HG03469 (cell line): ENCODE data around the gene NTRK2.

Experiments used
- ATAC-seq: cut with Tn5 transposase; IDR thresholded peaks from one replicate; pipeline ENCODE4 v1.9.1; 2021; ENCODE audit warnings: mild to moderate bottlenecking, moderate library complexity, moderate number of reproducible peaks; ENCODE audit not compliant: unreplicated experiment

NTRK2 gene

DNA sequence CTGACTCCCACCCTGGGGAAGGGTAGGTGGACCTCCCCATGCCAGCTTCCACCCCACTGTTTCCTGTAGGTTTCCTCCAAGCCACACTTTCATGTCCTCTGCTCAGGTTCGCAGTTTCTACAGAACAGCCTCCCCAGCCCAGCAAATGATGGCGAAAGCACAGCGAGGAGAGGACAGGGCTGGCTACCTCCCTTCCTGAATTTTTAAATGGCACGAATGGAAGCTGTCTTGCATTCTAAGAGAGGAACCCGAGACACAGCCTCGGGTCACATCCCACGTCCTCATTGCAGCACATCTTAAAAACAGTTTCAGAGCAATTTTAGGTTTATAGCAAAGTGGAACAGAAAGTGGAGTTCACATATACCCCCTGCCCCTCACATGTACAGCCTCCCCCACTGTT lies 330.3 kb downstream of the NTRK2 start:
- ATAC-seq: no peak

DNA sequence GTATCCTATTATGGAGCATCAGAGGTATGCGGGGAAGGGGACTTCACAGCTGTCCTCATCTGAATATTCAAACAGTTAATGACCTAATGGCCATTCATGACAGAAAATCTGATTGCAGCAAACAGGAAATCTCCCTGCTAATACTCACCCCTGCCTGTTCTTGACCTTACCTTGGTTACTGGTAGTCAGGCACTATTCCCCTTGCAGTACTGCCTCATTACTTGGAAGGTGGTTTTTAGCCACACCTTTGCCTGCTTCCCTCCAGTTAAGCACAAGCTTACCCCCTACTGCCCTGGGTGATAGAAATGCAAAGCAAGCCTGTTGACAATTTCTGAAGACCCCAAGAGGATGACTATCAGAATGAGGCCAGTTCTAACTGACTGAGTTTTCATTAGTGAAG lies 332.4 kb downstream of the NTRK2 start:
- no peak for ATAC-seq

DNA sequence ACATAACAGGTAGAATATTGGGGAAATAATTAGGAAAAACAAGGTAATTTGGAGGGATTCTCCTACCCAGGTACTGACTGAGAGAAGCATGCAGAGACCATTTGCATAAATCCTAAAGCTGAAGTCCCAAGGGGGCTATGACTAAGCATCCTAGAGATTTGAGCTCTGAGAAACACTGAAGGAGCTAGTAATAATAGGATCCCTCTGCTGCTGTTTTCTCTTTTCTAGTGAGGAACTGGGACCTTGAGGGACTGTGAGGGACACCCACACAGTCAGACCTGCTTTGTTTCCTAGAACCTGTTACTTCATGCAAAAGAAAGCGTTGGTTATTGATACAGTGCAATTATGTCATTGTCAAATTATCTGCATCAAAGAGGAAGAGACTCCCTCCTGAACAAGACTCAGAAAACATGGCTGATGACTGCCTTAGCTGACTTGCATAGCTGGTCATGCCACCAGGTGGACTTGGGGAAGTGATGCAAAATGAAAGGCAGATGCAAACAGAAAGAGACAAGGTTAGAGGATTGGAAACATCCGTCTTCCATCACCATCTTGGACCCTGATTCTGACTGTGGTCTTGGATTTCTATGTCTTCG lies 335.4 kb downstream of the NTRK2 start:
- ATAC-seq: no peak

DNA sequence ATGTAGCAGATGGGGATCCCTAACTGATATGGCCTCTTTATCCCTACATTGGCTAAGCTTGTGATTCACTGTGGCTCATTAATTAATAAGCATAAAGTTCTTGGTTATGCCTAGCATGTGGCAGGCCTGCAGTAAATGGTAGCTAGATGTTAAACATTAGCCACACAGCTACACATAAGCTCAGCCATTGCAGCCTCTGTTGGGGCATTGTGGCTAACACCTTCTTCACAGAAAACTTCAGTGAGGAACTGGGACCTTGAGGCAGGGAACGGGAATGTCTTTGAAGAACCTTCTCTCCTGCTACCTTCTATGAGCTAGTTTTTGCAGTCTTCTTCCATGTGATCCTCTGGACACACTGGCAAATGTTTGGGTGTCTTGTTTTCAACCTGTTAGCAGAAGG lies 338.2 kb downstream of the NTRK2 start:
- ATAC-seq: no peak

DNA sequence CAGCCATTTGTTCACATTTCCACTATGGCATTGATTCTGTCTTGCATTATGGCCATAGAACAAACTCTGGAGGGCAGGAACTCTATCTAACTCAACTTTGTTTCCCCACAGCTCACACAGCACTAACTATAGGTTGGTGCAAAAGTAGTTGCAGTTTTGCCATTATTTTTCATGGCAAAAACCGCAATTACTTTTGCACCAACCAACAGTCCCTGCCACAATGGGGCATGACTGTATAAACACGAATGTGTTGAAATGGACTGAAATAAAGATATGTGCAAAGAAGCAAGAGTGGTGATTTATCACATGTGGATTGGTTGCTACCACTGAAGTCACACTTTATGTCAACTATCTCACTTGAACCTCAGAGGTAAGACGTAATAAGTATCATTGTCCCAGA lies 338.7 kb downstream of the NTRK2 start:
- no peak for ATAC-seq

DNA sequence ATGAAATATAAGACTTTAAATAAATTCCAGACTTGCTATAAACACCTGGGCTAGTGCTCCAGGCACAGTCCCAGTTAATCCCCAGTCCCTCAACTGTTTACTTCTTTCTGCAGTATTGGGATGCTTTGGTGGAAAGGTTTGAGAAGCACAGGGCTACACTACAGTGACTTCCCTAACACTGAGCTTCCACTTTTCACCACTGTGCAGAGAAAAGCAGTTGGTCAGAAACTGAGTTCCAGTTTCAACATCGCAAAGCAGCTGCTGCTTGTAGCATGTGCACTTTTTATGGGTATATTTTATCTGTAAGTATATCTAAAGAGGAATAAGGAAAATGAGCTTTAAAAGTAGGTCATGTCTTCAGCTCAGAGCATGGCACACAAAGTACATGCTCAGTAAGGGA lies 339.7 kb downstream of the NTRK2 start:
- peak; percentile 85 for ATAC-seq

DNA sequence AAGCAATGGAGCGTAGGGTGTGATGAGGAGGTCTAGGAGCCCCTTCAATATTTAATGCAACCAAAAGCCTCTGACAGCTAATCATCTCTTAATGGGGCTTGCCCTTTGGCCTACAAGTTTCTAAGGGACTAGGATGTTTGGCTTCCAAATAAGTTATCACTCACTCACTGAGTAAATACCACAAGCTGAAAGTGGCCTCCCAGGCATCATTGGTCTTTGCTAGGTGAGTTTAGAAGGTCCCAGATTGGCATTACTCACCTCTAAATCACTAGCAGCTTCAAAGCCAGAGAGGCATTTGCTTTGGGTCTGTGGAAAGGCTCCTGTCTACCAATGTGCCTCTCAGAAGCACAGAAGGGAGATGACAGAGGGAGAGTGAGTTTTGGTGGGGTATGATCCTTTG lies 344.2 kb downstream of the NTRK2 start:
- ATAC-seq: no peak

DNA sequence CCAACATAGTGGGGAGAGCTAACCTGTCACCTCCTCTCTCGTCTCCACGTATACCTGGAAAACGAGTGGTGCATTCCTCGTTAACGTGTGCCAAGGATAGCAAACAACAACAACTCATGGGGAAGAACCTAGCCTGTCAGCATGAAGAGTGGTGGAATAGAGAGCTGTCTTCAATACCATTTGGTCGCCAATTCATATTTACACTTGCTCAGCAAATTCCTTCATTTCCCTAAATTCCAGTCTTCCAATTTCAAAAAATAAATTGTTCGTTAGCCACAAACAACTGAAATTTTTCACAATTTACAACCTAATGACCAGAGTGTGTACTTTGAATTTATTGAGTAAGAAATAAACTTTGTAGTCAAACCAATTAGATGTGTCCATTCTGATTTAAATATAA lies 344.8 kb downstream of the NTRK2 start:
- no peak for ATAC-seq

DNA sequence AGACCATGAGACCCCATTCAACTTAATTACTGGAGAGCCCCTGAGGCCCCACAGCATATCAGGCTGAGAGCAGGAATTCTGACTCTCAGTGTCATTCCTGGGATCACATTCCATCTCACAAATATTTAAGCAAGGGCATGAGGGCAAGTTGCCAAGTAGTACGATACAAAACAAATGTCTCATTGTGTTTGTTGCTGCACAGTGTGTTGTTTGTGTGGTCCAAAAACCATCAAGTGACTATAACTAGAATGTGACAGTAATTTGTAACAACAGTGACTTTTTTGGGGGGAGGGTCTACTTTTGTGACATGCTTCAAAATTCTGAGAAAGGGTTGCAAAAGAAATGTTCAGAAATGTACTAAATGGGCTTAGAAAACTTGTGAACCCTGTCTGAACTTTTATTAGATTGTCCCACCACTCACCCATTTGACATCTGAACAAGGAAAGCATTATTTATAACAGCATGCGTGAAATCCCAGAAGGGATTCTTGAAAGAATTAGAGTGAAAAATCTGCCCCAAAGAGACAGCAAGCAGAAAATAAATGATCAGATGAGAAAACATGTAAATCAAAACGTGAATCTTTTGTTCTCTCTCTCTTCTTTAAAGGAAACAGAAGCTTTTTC lies 347.0 kb downstream of the NTRK2 start:
- ATAC-seq: no peak

DNA sequence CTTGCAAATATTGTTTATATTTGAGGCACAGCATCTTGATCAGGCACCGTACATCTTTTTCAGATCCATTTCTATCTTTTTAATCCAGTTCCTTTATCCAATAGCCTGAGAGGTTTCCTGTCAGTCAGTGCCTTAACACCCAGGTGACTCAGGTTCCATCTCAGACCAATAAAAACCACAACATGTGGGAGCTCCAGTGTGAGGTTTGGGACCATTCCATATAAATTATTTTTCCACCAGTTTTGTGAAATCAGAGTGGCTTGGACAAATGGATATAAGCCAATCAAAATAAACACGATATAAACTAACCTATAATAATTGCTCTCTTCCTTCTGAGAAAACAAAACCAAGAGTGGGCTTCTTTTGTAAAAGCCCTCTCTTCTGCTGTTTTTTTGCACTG lies 351.3 kb downstream of the NTRK2 start:
- ATAC-seq: no peak

DNA sequence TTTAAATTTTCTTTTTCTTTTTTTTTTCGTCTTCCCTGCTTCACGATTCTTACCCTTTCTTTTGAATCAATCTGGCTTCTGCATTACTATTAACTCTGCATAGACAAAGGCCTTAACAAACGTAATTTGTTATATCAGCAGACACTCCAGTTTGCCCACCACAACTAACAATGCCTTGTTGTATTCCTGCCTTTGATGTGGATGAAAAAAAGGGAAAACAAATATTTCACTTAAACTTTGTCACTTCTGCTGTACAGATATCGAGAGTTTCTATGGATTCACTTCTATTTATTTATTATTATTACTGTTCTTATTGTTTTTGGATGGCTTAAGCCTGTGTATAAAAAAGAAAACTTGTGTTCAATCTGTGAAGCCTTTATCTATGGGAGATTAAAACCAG lies 352.2 kb downstream of the NTRK2 start:
- ATAC-seq: no peak

DNA sequence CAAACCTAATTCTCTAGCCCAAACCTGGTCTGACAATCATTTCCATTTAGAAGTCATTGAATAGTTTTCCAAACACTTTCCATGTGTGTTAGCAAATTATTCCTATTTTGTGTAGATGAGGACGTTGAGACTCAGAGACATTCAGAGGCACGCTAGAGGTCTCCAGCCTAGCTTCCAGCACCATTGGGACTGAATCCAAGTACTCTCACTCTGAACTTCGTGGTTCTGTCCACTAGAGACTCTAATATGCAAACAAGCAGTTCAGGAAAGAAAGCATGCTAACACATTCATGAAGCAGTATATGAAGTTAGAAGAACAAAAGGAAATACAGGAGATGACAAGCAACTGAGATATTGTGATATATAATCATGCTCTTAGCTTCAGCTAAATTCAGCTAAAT lies 354.8 kb downstream of the NTRK2 start:
- ATAC-seq: no peak

DNA sequence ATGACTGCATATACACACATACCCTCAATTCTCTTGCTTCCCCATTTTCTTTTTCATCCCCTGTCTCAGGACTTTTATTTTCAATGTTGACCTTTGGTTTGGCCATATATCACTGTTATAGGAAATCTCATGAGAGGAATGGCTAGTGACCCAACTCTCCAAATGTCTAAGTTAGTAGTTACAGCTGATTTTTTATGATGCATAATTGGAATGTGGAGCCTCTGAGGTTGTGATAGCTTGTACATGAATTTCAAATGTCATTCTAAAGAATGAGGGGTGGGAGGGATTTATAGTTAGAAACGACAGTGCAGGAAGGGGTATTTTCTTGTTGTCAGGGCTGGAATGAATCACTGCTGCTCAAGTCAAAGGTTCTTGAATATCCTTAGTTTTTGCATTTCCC lies 356.1 kb downstream of the NTRK2 start:
- no peak for ATAC-seq

DNA sequence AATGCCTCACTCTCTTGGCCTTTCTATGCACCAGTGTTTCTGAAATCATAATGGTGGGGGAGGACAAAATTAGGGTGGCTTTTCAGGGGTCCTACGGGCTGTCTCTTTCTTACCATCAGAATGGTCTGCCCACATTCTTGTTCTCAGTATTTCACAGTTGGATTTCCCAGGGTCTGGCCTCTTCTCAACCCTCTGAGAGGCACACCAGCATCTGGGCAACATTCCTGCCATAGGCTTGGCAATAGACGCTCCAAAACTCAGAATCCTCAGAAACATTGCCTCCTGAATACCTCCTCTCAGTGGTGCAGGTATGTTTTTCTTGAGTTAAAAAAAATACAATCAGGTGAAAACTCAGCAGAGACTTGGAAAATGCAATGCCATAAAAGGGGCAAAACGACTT lies 358.3 kb downstream of the NTRK2 start:
- ATAC-seq: no peak

DNA sequence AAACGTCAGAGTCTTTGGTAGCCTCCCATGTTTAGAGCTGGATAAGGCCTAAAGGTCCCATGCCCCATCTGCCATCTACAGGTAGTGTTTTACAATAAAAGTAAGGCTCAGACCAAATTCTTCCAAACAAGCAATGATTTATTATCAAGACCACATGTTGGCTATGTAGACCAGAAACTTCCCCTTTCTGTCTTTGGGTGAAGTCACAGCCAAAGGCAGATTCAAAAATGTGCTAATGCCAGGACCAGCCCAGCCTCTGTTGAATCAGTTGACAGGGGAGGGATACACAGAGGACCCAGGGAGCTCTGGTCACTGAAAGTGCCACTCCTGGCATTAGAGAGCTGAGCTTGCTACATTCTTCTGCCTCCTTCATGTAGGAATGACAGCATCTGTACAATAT lies 360.8 kb downstream of the NTRK2 start:
- ATAC-seq: no peak

DNA sequence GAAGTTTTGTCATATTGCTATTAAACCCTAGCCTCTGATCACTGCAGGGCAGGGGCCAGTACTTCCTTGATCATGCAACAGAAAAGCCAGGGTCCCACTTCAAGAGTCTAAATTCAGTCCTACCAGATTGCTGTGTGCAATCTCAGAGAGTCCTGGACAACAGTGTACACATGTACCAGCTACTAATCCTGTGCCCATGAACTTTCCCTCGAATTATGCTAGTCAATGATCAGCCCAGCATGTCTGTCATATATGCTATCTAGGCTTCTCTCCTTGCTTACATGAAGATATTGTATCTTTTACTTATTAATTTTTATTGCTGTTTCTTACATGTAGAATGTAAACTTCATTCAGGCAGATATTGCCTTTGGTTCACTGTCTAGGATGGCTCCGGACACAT lies 367.0 kb downstream of the NTRK2 start:
- ATAC-seq: no peak

DNA sequence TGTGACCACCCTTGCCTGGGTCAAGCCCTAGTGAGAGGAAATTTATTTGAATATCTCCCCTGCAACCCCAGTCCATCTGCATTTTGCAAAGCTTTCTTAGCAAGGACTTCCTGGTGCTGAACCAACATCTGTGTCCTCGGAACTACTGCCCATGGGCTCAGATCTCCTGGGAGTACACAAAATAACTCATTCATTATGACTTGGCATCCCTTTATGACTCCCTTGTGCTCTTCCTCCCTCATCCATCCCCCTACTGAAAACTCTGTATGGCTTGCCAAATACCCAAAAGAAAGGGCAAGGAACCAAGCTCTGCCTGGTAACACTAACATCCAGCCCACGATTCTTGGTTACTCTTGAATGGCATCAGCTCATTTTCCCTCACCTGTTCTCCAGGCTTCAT lies 368.5 kb downstream of the NTRK2 start:
- no peak for ATAC-seq

DNA sequence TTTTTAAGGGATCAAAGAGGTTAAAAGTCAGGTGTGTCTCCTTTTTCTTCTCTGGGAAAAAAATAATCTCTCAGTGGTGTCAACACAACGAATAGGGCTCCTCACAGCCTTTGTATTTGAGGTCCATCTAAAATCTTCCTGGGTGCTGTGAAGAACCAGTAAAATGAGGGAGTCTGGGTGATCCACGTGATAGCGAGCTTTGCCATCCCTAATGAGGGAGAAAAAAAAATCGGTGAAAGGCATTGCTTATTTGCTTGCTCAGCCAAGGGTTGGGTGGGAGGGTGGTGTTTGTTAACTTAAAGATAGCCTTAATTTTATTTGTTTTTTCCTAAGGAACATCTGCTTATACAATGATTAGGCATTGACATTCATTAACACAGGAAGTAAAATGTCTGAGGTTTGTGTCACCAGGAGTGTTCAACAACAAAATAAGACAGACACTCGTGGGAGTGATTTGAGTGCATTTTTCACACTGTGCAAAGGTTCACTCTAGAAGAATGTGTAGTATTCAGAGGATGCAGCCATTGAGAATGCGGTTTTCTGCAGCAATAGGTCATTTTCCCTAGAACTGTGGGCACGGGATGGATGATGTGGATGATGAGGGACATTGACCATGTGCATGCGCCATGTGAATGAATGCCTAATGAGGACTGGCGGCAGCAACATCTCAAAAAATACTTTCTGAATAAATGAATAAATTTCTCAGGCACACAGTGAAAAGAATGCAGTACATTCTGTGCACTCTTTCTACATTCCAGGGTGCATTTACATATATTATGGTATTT lies 369.5 kb downstream of the NTRK2 start:
- no peak for ATAC-seq

DNA sequence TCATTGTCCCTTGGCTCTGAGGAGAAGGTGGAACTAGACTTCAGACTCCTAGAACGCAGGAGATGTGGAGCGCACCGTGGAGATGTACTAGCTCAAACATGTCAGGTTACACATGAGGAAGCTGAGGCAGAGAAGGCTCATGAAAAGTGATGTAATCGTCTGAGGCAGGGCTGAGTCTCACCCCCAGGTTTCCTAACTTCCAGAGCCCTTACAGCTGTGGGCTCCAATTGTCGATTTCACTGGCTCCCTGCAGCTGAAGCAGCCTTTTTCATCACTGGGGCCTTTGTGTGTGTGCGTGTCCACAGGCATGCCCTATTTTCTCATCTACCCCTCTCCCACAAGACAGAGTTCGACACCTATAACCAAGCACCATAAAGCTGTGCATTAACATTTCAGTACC lies 370.6 kb downstream of the NTRK2 start:
- ATAC-seq: no peak

DNA sequence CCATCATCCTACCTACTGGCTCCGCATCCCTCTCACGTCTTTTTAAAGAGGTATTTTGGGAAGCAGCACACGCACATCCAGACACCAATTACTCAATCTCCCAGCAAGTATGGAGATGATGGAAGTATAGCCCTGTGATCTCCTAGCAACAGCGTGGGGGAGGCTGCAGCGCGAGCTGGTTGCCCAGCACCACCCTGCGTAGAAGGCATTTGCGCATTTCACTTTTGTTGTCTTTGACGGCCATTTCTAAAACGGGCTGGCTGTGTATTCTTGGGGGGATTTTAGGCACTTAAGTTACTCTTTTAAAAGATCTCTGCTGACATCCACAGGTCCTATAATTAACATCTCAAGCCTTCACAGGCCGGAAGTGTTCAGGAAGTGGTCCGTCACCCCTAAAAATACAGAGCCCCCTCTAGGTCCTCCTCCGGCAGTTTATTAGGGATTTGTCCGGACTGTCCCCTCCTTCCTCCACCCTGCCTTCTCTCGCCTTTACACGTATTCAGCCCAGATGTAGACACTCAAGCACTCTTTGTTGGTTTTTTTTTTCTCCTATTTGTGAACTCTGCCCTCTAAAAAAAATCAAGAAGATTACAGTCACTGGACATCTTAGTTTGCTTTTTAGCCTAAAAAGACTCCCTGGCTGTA lies 371.4 kb downstream of the NTRK2 start:
- no peak for ATAC-seq

DNA sequence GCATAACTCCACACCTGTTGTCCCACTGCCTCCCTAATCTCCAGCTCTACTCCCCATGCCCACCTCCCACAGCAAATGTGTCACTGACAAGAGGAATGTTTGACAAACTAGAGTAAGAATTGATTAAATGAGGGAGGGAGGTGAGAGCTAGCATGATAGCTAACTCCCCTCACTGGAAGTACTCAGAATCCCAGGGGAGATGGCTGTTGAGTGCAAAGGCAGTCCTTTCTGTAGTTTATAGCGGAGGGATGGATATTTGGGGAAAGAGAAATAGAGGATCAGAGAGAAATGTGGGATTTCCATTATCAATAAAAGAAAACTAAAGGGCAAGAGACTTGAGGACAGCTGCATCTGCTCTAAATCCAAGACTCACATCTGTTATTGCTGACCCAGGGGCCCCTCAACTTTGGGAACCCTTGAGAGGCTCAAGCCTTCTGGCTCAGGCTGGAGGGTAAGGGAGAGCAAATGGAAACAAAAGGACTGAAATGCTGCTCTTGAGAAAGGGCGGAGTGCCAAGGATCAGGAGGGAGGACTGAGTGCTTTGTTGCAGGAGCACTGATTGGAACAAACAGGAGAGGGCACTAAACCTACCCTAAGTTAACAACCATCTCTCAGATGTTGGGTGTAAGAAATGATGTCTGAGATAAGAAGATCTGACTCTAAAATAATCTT lies 372.1 kb downstream of the NTRK2 start:
- no peak for ATAC-seq
